ENCODE data around the gene LIPK. TPM values are rescaled to one million over a fixed set of nuclear protein-coding genes. Genes with fewer than 3 reads are reported as not detected.
A peak's percentile ranks its signal among the peaks of the same experiment; 100 is the strongest.
"Not testable (repeated sequence)": the region's sequence is repeated elsewhere in the genome, so short reads cannot be mapped to it uniquely, and the experiment has no call there.

Gene LIPK
- total and polyA plus RNA-seq, 4 donors, result not detected

- H3K27ac ChIP-seq (ENCODE audit: low read depth in 1 of 2, low read length in 2 of 2), result no peak overlapping the region
- H3K4me3 ChIP-seq (ENCODE audit: low read depth in 1 of 3, low read length in 3 of 3), result no peak overlapping the region
- DNase-seq (ENCODE audit: low spot score), result no peak
- WGBS, result 55% methylated on average over 2 of the region's 2 CpGs
- no peaks in the 10 kb centered on the region for H3K36me3 ChIP-seq (ENCODE audit: control insufficient read depth in 4 of 4, insufficient read depth in 3 of 4, low read depth in 1 of 4, low read length in 3 of 4)
- no peaks in the 10 kb centered on the region for H3K9me3 ChIP-seq (ENCODE audit: control insufficient read depth in 4 of 4, low read length in 3 of 4)
- peak; percentile 21 for TF ChIP-seq NR2F2 (IDR thresholded peaks at IDR 0.05)
- no peak for TF ChIP-seq RXRA (IDR thresholded peaks at IDR 0.05)
- H3K9ac ChIP-seq (ENCODE audit: low read depth in 1 of 2, low read length in 2 of 2), result no peak overlapping the region
- no peaks in the 10 kb centered on the region for H3K4me1 ChIP-seq (ENCODE audit: control insufficient read depth in 4 of 4, insufficient read depth in 4 of 4, low read length in 3 of 4)
- H3K27me3 ChIP-seq (ENCODE audit: control insufficient read depth in 4 of 4, insufficient read depth in 4 of 4, low read length in 3 of 4), result no peaks in the 10 kb centered on the region
Observed at GRCh38 chr10:88707429-88708155, 1.5 kb downstream of the LIPK start.

GRCh38 chr10:88709361-88709760 lies 3.3 kb downstream of the LIPK start:
- 60% methylated on average over 6 of the region's 6 CpGs for WGBS
- H3K36me3 ChIP-seq (ENCODE audit: control insufficient read depth in 4 of 4, insufficient read depth in 3 of 4, low read depth in 1 of 4, low read length in 3 of 4); H3K9ac ChIP-seq (ENCODE audit: low read depth in 1 of 2, low read length in 2 of 2); H3K9me3 ChIP-seq (ENCODE audit: control insufficient read depth in 4 of 4, low read length in 3 of 4); H3K4me1 ChIP-seq (ENCODE audit: control insufficient read depth in 4 of 4, insufficient read depth in 4 of 4, low read length in 3 of 4); DNase-seq (ENCODE audit: low spot score); H3K4me3 ChIP-seq (ENCODE audit: low read depth in 1 of 3, low read length in 3 of 3); H3K27me3 ChIP-seq (ENCODE audit: control insufficient read depth in 4 of 4, insufficient read depth in 4 of 4, low read length in 3 of 4); H3K27ac ChIP-seq (ENCODE audit: low read depth in 1 of 2, low read length in 2 of 2): not testable (repeated sequence)

- H3K9ac ChIP-seq (ENCODE audit: low read depth in 1 of 2, low read length in 2 of 2), result no peak overlapping the region
- no peaks in the 10 kb centered on the region for H3K4me1 ChIP-seq (ENCODE audit: control insufficient read depth in 4 of 4, insufficient read depth in 4 of 4, low read length in 3 of 4)
- no peaks in the 10 kb centered on the region for H3K9me3 ChIP-seq (ENCODE audit: control insufficient read depth in 4 of 4, low read length in 3 of 4)
- no peak overlapping the region for H3K4me3 ChIP-seq (ENCODE audit: low read depth in 1 of 3, low read length in 3 of 3)
- H3K27me3 ChIP-seq (ENCODE audit: control insufficient read depth in 4 of 4, insufficient read depth in 4 of 4, low read length in 3 of 4), result peaks cover 0 to 3% (median 0%) of the 10 kb centered on the region in 4 donors
- TF ChIP-seq ATF3 (IDR thresholded peaks at IDR 0.05) (no peak), YY1 (IDR thresholded peaks at IDR 0.05) (no peak), SP1 (IDR thresholded peaks at IDR 0.05) (no peak), MAX (IDR thresholded peaks at IDR 0.05) (no peak), RAD21 (IDR thresholded peaks at IDR 0.05) (no peak), JUND (IDR thresholded peaks at IDR 0.05) (no peak), REST (IDR thresholded peaks at IDR 0.05) (no peak), NR2F2 (IDR thresholded peaks at IDR 0.05) (no peak), ZBTB33 (IDR thresholded peaks at IDR 0.05) (no peak), HNF4G (IDR thresholded peaks at IDR 0.05) (no peak), FOXA1 (IDR thresholded peaks at IDR 0.05) (no peak), CTCF (IDR thresholded peaks at IDR 0.05; ENCODE audit: low read depth, low read length, missing input control) (no peak), FOXA2 (IDR thresholded peaks at IDR 0.05) (no peak), RXRA (IDR thresholded peaks at IDR 0.05) (no peak), GABPA (IDR thresholded peaks at IDR 0.05 in 1 of 2, conservative IDR thresholded peaks at IDR 0.05 in 1 of 2) (no peak), TAF1 (conservative IDR thresholded peaks at IDR 0.05) (no peak), HNF4A (conservative IDR thresholded peaks at IDR 0.05) (no peak), EGR1 (IDR thresholded peaks at IDR 0.05; ENCODE audit: low read depth in 2 of 2) (no peak)
- no peak for DNase-seq (ENCODE audit: low spot score)
- no peaks in the 10 kb centered on the region for H3K36me3 ChIP-seq (ENCODE audit: control insufficient read depth in 4 of 4, insufficient read depth in 3 of 4, low read depth in 1 of 4, low read length in 3 of 4)
- H3K27ac ChIP-seq (ENCODE audit: low read depth in 1 of 2, low read length in 2 of 2), result no peak overlapping the region
- WGBS, result 95% methylated on average over 1 of the region's 1 CpG
Observed at GRCh38 chr10:88715517-88715916, 9.5 kb downstream of the LIPK start.
